Upper lobe of left lung (tissue), 4 donors: ENCODE results near the gene TSPEAR.

Experiments used
- POLR2A ChIP-seq, 4 donors: fragments of 450-650 bp; IDR thresholded peaks; one replicate each; pipeline ENCODE4 v1.5.1; 2016 to 2017; ENCODE audit warnings: antibody characterized with exemption in 4 of 4, mild to moderate bottlenecking in 2 of 4
- POLR2AphosphoS5 ChIP-seq, 2 donors: sonication (generic); formaldehyde crosslinking; IDR thresholded peaks; one replicate each; pipeline ENCODE4 v1.5.1; 2017; ENCODE audit warnings: antibody characterized with exemption in 2 of 2
- TF ChIP-seq, protein P1 (sequence below), 6 experiments: fragments of 450-650 bp in 4 of 6; fragments of 200-600 bp in 2 of 6; sonication (generic) in 2 of 6; IDR thresholded peaks; one replicate each; pipeline ENCODE4 v1.5.1; 2016 to 2019; ENCODE audit warnings: antibody characterized with exemption in 6 of 6

DNA sequence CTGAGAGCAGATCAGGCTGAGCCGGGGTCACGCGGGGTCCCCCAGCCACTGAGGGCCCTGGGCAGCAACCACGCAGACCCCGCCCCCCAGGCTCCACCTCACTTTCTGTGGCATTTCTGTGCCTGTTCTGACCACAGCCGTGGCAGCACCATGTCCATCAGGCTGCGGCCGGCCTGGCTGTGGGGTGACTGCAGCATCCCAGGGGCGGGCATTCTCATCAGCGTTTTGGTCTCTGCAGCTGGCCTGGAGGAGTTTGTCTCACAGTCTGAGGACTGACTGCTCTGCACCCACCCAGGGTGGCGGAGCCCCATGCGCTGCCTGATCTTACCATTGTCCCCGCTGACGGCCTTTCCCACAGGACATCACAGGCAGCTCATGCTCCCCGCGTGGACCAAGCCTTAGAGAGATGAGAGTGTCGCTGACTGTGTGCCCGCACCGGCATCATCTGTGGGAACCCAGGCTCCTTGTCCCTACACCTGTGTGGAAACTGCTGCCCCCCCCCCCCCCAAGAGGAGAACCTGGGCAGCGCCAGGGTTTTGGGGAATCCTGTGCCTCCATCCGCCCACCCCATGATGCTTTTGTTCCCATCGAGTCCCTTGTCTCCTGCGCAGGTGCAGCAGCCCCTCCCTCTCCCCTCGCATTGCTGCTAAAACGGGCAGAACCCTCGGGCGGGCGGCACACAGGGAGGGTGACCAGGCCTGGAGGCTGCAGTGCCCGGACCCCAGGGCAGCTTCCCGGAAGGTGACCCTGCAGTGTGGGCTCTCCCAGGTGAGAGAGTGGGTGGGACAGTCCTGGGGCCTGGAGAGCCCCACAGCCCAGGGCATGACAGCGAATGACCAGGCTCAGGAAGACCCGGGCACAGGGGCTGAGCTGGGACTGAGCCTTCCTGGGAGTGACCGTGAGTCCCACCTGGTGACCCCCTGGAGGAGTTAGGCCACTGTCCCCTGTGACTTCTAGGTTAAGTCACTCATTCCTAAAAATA, 173.2 kb downstream of the TSPEAR start:
- TF ChIP-seq, protein P1, sequence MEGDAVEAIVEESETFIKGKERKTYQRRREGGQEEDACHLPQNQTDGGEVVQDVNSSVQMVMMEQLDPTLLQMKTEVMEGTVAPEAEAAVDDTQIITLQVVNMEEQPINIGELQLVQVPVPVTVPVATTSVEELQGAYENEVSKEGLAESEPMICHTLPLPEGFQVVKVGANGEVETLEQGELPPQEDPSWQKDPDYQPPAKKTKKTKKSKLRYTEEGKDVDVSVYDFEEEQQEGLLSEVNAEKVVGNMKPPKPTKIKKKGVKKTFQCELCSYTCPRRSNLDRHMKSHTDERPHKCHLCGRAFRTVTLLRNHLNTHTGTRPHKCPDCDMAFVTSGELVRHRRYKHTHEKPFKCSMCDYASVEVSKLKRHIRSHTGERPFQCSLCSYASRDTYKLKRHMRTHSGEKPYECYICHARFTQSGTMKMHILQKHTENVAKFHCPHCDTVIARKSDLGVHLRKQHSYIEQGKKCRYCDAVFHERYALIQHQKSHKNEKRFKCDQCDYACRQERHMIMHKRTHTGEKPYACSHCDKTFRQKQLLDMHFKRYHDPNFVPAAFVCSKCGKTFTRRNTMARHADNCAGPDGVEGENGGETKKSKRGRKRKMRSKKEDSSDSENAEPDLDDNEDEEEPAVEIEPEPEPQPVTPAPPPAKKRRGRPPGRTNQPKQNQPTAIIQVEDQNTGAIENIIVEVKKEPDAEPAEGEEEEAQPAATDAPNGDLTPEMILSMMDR (IDR thresholded peaks at IDR 0.05) = no peak
- no peak for TF ChIP-seq POLR2AphosphoS5 (IDR thresholded peaks at IDR 0.05)
- TF ChIP-seq POLR2A (IDR thresholded peaks at IDR 0.05) = no peak
